ENCODE measurements around the gene L3MBTL4. TPM values are rescaled to one million over a fixed set of nuclear protein-coding genes. Genes with fewer than 3 reads are reported as not detected.

The L3MBTL4 gene
- total and polyA plus RNA-seq, 8 donors = 5.7 to 13.9 (median 6.9) TPM

- Histone ChIP-seq H3K36me3 (peaks cover 0 to under 1% of the 10 kb centered on the region in 2 donors), H3K27ac (no peak overlapping the region), H3K27me3 (no peaks in the 10 kb centered on the region), H3K4me3 (no peak overlapping the region), H3K4me1 (peaks cover 8 to 15% of the 10 kb centered on the region in 2 donors), H3K9me3 (peaks cover 0 to 14% of the 10 kb centered on the region in 2 donors)
- TF ChIP-seq CTCF (IDR thresholded peaks at IDR 0.05) = no peak
- ATAC-seq (peak; percentile 47), DNase-seq (no peak)
- intact Hi-C loops (cut with DNase I) = no loop called here
Observed at GRCh38 chr18:6256521-6256920, 158.2 kb downstream of the L3MBTL4 start.

GRCh38 chr18:6255886-6256285 is 158.8 kb downstream of the L3MBTL4 start:
- ATAC-seq = no peak

GRCh38 chr18:6255116-6255705 is 159.5 kb downstream of the L3MBTL4 start:
- Histone ChIP-seq H3K27me3 (no peaks in the 10 kb centered on the region), H3K9me3 (peaks cover 0 to 14% of the 10 kb centered on the region in 2 donors), H3K4me1 (peaks cover 8 to 15% of the 10 kb centered on the region in 2 donors), H3K36me3 (no peaks in the 10 kb centered on the region), H3K4me3 (no peak overlapping the region), H3K27ac (peak overlapping the region; percentile 24 to 46)
- DNase-seq (no peak), ATAC-seq (peak; percentile 65)
- no peak for TF ChIP-seq CTCF (IDR thresholded peaks at IDR 0.05)
- intact Hi-C loops (cut with DNase I) = no loop called here

More at GRCh38 chr18:6255886-6256285, 158.8 kb downstream of the L3MBTL4 start:
- Histone ChIP-seq H3K27ac (peak overlapping the region in 1 of 2 donors; percentile 24), H3K36me3 (no peaks in the 10 kb centered on the region), H3K4me3 (no peak overlapping the region), H3K4me1 (peaks cover 8 to 15% of the 10 kb centered on the region in 2 donors), H3K9me3 (peaks cover 0 to 14% of the 10 kb centered on the region in 2 donors), H3K27me3 (no peaks in the 10 kb centered on the region)
- intact Hi-C loops (cut with DNase I) = no loop called here
- no peak for DNase-seq
- no peak for TF ChIP-seq CTCF (IDR thresholded peaks at IDR 0.05)

GRCh38 chr18:6254456-6254855 is 160.3 kb downstream of the L3MBTL4 start:
- no peak overlapping the region for H3K27ac ChIP-seq
- DNase-seq (no peak), ATAC-seq (no peak)
- peaks cover 0 to 6% of the 10 kb centered on the region in 2 donors for H3K9me3 ChIP-seq
- no peaks in the 10 kb centered on the region for H3K36me3 ChIP-seq
- H3K4me3 ChIP-seq = no peak overlapping the region
- no peak for TF ChIP-seq CTCF (IDR thresholded peaks at IDR 0.05)
- H3K27me3 ChIP-seq = no peaks in the 10 kb centered on the region
- intact Hi-C loops (cut with DNase I) = no loop called here
- H3K4me1 ChIP-seq = peaks cover 8 to 15% of the 10 kb centered on the region in 2 donors

- Histone ChIP-seq H3K36me3 (no peaks in the 10 kb centered on the region), H3K27ac (no peak overlapping the region), H3K4me3 (no peak overlapping the region), H3K27me3 (no peaks in the 10 kb centered on the region), H3K9me3 (no peaks in the 10 kb centered on the region), H3K4me1 (peaks cover 7 to 8% of the 10 kb centered on the region in 2 donors)
- DNase-seq (no peak), ATAC-seq (no peak)
- intact Hi-C loops (cut with DNase I) = no loop called here
- no peak for TF ChIP-seq CTCF (IDR thresholded peaks at IDR 0.05)
Observed at GRCh38 chr18:6251084-6251483, 163.6 kb downstream of the L3MBTL4 start.

Measured in left lung (tissue), 10 donors.